GM18517 (cell line): ENCODE data around the gene MRPS6.

ENCODE experiments used
- ATAC-seq: cut with Tn5 transposase; IDR thresholded peaks from one replicate; pipeline ENCODE4 v1.9.1; 2021; ENCODE audit warnings: mild to moderate bottlenecking, moderate library complexity; ENCODE audit not compliant: unreplicated experiment

The MRPS6 gene

GRCh38 chr21:34073032-34073748, at the start of gene MRPS6, which contains the start of gene SLC5A3:
Gene MRPS6, plus strand, starts transcription at chr21:34073578. Its CDS starts 123 bp downstream, at chr21:34073701.
Gene SLC5A3, plus strand, starts transcription at chr21:34073578. Its CDS starts 21,621 bp downstream, at chr21:34095199.
- ATAC-seq, result peak; percentile 58

- ATAC-seq, result no peak
Measured at GRCh38 chr21:34023691-34024373, 49.5 kb upstream of the MRPS6 start.

DNA sequence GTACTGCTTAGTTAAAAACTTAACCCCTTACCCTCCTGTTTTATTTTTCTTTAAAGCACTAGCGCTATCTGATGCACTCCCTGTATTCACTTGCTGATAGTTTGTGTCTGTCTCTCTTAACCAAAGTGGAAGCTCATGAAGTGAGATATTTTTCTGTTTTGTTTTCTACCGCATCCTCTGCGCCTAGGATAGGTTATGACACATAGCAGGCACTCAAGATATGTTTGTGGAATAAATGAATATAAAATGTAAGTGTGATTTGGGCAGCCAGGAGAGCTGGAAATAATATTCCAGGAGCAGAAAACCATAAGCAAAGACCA, 49.0 kb upstream of the MRPS6 start:
- no peak for ATAC-seq

DNA sequence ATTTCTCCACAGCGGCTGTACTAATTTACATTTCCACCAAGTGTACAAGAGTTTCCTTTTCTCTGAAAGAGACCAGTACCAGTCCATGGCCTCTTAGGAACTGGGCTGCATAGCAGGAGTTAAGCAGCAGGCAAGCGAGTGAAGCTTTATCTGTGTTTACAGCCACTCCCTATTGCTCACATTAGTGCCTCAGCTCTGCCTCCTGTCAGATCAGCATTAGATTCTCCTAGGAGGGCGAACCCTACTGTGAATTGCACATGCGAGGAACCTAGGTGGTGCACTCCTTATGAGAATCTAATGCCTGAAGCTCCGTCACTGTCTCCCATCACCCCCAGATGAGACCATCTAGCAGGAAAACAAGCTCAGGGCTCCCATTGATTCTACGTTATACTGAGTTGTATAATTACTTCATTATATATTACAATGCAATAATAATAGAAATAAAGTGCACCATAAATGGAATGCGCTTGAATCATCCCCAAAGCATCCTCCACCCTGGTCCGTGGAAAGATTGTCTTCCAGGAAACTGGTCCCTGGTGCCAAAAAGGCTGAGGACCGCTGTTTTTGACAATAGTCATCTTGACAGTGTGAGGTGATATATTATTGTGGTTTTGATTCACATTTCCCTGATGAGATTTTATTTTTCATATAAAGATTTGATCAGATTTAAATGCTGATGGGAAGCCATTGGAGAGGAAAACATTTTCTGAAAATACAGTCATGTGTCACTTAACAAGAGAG, 45.5 kb upstream of the MRPS6 start:
- no peak for ATAC-seq

- ATAC-seq, result peak; percentile 66
Measured at GRCh38 chr21:34029743-34030528, 43.4 kb upstream of the MRPS6 start.

GRCh38 chr21:34031835-34032370, 41.5 kb upstream of the MRPS6 start:
- ATAC-seq, result no peak

DNA sequence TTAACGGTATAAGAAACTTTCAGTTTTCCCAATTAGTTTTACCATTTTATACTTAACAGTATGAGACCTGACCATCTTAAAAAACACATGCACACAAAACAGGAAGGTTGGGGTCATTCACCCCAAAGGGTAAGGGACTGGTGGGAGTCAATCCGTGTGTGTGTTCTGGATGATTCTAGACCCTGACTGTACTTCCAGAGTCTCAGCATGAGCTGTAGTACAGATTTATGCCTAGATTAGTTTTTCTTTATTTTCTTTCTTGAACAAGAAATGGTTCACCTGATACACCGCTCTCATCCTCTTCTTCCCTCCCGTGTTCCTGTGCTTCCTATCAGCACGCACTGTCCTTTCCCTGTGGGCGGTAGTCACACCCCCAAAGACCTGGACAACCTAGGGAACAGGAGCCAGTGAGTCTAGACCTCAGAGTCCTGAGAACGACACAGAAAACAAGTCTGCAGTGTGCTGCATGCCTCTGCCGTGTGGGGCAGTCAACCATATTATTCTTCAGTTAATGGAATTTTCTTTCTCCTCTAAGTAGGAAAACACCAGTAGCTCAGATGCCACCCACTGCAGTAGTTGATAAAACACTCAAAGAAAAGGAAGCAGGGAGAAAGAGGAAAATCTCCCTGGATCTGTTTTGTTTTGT, 38.9 kb upstream of the MRPS6 start:
- no peak for ATAC-seq

GRCh38 chr21:34035619-34036354, 37.6 kb upstream of the MRPS6 start:
- no peak for ATAC-seq

- ATAC-seq, result no peak
Measured at GRCh38 chr21:34037009-34037795, 36.2 kb upstream of the MRPS6 start.

DNA sequence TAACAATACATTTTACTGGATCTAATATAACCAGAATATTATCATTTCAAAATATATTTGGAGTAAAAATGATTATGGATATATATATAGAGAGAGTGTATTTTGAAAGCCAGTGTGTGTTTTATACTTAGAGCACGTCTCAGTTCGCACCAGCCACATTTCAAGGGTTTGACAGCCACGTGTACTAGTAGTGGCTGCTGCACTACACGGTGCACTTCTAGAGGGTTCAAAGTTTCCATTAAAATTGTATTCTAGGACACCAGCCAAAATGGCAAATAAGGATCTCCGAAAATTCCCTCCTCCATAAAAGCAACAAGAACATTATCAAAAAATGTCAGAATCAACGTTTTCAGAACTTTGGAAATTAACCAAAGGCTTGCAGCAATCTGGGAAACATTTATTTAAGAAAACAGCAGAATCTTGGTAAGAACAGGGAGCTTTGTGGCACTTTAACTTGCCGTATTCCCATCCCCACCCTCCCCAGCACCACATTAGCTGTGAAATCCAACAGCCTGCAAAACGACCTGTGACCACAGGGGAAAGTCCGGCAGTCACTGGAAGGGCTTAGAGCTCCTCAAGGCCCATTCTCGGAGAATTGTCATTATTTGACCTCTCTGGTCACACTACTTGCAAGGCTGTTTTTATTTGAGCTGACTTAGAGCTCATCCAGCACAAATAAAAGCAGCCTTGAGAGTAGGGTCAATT, 33.5 kb upstream of the MRPS6 start:
- no peak for ATAC-seq

- ATAC-seq, result no peak
Measured at GRCh38 chr21:34042735-34043134, 30.6 kb upstream of the MRPS6 start.

DNA sequence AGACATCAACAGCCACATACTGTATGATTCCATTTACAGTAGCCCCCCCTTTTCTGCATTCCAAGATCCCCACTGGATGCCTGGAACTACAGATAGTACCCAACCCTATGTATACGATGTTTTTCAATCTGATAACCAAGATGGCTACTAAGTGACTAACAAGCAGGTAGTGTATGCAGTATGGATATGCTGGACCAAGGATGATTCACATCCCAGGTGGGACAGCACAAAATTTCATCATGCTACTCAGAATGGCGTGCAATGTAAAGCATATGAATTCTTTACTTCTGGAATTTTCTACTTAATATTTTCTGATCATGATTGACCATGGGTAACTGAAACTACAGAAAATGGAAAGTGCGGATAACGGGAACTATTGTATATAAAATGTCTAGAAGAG, 30.0 kb upstream of the MRPS6 start:
- ATAC-seq, result no peak

DNA sequence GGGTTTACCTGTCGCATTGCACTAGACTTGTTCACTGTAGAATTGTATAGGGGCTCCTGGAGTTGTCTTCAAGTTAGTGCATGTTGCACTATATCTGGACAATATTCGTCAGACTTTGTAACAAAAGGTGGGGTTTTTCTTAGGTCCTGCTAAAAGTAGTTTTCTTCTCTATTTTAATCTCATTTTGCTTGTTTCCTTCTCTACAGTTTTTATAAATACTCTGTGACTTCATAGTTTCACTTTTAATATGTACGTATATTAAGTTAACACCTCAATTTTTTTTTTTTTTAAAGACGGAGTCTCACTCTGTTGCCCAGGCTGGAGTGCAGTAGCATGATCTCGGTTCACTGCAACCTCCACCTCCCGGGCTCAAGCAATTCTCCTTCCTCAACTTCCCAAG, 26.5 kb upstream of the MRPS6 start:
- ATAC-seq, result peak; percentile 79

GRCh38 chr21:34047835-34048234, 25.5 kb upstream of the MRPS6 start:
- no peak for ATAC-seq

DNA sequence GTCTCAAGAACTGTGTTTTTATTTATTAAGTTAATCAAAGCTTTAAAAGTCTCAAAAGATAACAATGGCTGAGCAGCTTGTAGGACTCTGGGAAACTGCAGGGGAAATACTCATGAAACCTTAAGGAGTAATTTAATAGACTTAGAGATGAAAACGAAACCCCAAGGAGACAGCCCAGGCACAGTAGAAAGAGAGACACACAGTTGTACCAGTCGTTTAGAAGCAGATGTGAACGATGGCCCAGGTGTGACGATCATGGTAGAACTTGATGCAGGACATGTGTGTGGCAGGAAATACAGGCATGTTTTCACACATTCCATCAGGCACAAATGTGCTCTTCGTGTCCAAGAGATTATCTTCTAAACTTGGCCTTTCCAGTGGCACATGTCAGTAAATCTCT, 21.2 kb upstream of the MRPS6 start:
- ATAC-seq, result no peak

GRCh38 chr21:34054259-34054658, 19.1 kb upstream of the MRPS6 start:
- ATAC-seq, result no peak

DNA sequence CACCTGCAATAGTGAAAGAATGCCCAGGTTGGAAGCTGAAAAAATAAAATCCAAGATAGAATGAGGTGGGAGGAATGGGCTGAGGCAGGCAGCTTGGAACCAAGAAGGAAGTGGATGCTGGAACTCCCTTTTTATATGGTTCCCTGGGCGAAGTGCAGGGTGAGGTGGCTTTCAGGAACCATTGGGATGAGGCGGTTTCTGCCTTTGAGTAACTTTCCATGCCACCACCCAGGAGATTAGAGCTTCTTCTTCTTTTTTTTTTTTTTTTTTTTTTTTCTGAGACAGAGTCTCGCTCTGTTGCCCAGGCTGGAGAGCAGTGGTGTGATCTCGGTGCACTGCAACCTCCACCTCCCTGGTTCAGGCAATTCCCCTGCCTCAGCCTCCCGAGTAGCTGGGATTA, 17.8 kb upstream of the MRPS6 start:
- no peak for ATAC-seq

DNA sequence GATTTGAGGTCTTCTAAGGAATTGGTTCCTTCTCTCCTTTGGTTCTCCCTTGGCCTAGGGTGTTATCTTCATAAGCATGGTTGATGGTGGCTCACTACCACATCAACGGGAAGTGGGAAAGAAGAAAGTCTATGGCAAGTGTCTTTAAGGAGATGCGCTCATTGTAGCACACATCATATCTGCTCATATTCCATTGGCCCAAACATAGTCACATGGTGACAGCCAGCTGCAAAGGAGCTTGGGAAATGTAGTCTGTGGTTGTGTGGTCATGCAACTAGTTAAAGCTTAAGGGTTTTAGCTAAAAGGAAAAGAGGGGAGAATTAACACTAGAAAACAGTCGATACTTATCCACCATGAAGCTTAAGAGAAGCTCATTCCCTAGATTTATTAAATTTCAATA, 11.4 kb upstream of the MRPS6 start:
- no peak for ATAC-seq
